SK-N-SH (cell line): ENCODE results near the gene ICE1. TPM values are rescaled to one million over a fixed set of nuclear protein-coding genes. Genes with fewer than 3 reads are reported as not detected.

ENCODE experiments used
- CTCF ChIA-PET: fragments of 300-600, 350-600 bp; formaldehyde crosslinking; extraction: SDS; loops from one replicate; lab custom pipeline; 2021; lab: Yijun Ruan, JAX
- POLR2A ChIA-PET: fragments of 350-600 bp; sonication (Branson Sonifier 250); formaldehyde crosslinking; extraction: SDS; loops from one replicate; lab custom pipeline; 2020; ENCODE audit warnings: antibody characterized with exemption, inconsistent platforms; lab: Yijun Ruan, JAX
- DNase-seq: peaks from one replicate; pipeline ENCODE4 v3.0.0; 2012
- H2AFZ ChIP-seq: fragments of 200-600 bp; sonication (generic); 2 replicates; pipeline ENCODE4 v1.8.1; 2016; ENCODE audit warnings: antibody characterized with exemption, mild to moderate bottlenecking, low read depth
- H3F3A ChIP-seq: fragments of 200-600 bp; sonication (generic); replicated peaks from 2 replicates; pipeline ENCODE3; 2016; ENCODE audit warnings: antibody characterized with exemption, mild to moderate bottlenecking; ENCODE audit not compliant: insufficient read depth
- H3K27ac ChIP-seq, 2 experiments: fragments of 200-500 bp in 1 of 2; fragments of 200-600 bp in 1 of 2; sonication (Bioruptor generic) in 1 of 2; sonication (generic), shearing (Covaris generic) in 1 of 2; 2 replicates each; pipeline versions ENCODE4 v1.5.1 to v1.6.1; 2014 to 2016; ENCODE audit warnings: low read depth in 2 of 2, inconsistent platforms in 1 of 2, low read length in 1 of 2, mild to moderate bottlenecking in 1 of 2, mixed read lengths in 1 of 2
- H3K27me3 ChIP-seq: fragments of 200-600 bp; sonication (generic), shearing (Covaris generic); 2 replicates; pipeline ENCODE4 v1.6.1; 2016; ENCODE audit warnings: mixed run types; ENCODE audit not compliant: insufficient read depth
- H3K36me3 ChIP-seq, 2 experiments: fragments of 200-500 bp in 1 of 2; fragments of 200-600 bp in 1 of 2; sonication (Bioruptor generic) in 1 of 2; sonication (generic) in 1 of 2; replicated peaks in 1 of 2; 2 replicates each; pipeline versions ENCODE3 to v1.5.1; 2014 to 2016; ENCODE audit warnings: low read length in 1 of 2, mild to moderate bottlenecking in 1 of 2; ENCODE audit not compliant: insufficient read depth in 2 of 2, control insufficient read depth in 1 of 2
- H3K4me1 ChIP-seq, 2 experiments: fragments of 200-500 bp in 1 of 2; fragments of 200-600 bp in 1 of 2; sonication (Bioruptor generic) in 1 of 2; sonication (generic), shearing (Covaris generic) in 1 of 2; 2 replicates each; pipeline versions ENCODE4 v1.5.1 to v1.6.1; 2014 to 2016; ENCODE audit warnings: low read depth in 1 of 2, low read length in 1 of 2, mixed run types in 1 of 2; ENCODE audit not compliant: insufficient read depth in 2 of 2, control insufficient read depth in 1 of 2
- H3K4me2 ChIP-seq: fragments of 200-600 bp; sonication (generic), shearing (Covaris generic); 2 replicates; pipeline ENCODE4 v1.6.1; 2017; ENCODE audit warnings: mixed run types
- H3K4me3 ChIP-seq, 2 experiments: fragments of 200-500 bp in 1 of 2; fragments of 200-600 bp in 1 of 2; sonication (Bioruptor generic) in 1 of 2; sonication (generic), shearing (Covaris generic) in 1 of 2; 2 replicates each; pipeline versions ENCODE4 v1.5.1 to v1.8.1; 2014 to 2016; ENCODE audit warnings: low read depth in 2 of 2, inconsistent platforms in 1 of 2, low read length in 1 of 2, mild to moderate bottlenecking in 1 of 2, mixed read lengths in 1 of 2, moderate library complexity in 1 of 2
- H3K79me2 ChIP-seq: fragments of 200-600 bp; sonication (generic); 2 replicates; pipeline ENCODE4 v1.8.1; 2017; ENCODE audit warnings: mild to moderate bottlenecking; ENCODE audit not compliant: insufficient read depth
- H3K9ac ChIP-seq: fragments of 200-600 bp; sonication (generic); 2 replicates; pipeline ENCODE4 v1.6.1; 2017; ENCODE audit warnings: mixed run types
- H3K9me2 ChIP-seq: fragments of 200-600 bp; sonication (generic); 2 replicates; pipeline ENCODE4 v1.6.1; 2017; ENCODE audit warnings: mixed run types
- H3K9me3 ChIP-seq: fragments of 200-600 bp; sonication (generic); 2 replicates; pipeline ENCODE4 v1.6.1; 2017; ENCODE audit warnings: mixed run types, mild to moderate bottlenecking, moderate library complexity
- H4K20me1 ChIP-seq: fragments of 200-600 bp; sonication (generic); 2 replicates; pipeline ENCODE4 v1.6.1; 2017; ENCODE audit warnings: mild to moderate bottlenecking, mixed run types; ENCODE audit not compliant: insufficient read depth
- CHD2 ChIP-seq: fragments of 150-350 bp; IDR thresholded peaks from 2 replicates; pipeline ENCODE4 v1.6.1; 2018; ENCODE audit warnings: low read length; ENCODE audit not compliant: partially characterized antibody
- EP300 ChIP-seq, 2 experiments: IDR thresholded peaks; 2 replicates each; pipeline versions ENCODE4 v1.4.0 to v1.6.1; 2012; ENCODE audit warnings: borderline replicate concordance in 1 of 2, low read depth in 1 of 2, low read length in 1 of 2
- FOSL2 ChIP-seq: IDR thresholded peaks from 2 replicates; pipeline ENCODE4 v1.4.0; 2012; ENCODE audit warnings: low read depth, mild to moderate bottlenecking, moderate library complexity, borderline replicate concordance
- GATA2 ChIP-seq: sonication (generic); formaldehyde crosslinking; IDR thresholded peaks from 2 replicates; pipeline ENCODE4 v1.5.0; 2020; ENCODE audit warnings: mild to moderate bottlenecking, missing genetic modification reagents
- MXI1 ChIP-seq: IDR thresholded peaks from 2 replicates; pipeline ENCODE4 v1.6.1; 2012; ENCODE audit warnings: mild to moderate bottlenecking, low read depth, low read length, improper control_type of control experiment
- NFIC ChIP-seq: IDR thresholded peaks from 2 replicates; pipeline ENCODE4 v1.4.0; 2012; ENCODE audit warnings: borderline replicate concordance
- NRF1 ChIP-seq: IDR thresholded peaks from 2 replicates; pipeline ENCODE4 v1.6.1; 2012; ENCODE audit warnings: low read depth, mild to moderate bottlenecking, low read length
- RFX5 ChIP-seq: IDR thresholded peaks from 2 replicates; pipeline ENCODE4 v1.6.1; 2012; ENCODE audit warnings: mild to moderate bottlenecking, improper control_type of control experiment, low read length
- RXRA ChIP-seq: IDR thresholded peaks from 2 replicates; pipeline ENCODE4 v1.4.0; 2012; ENCODE audit warnings: low read depth, mild to moderate bottlenecking, borderline replicate concordance
- TAF1 ChIP-seq: IDR thresholded peaks from 2 replicates; pipeline ENCODE4 v1.6.1; 2012; ENCODE audit warnings: low read depth, mild to moderate bottlenecking, low read length, moderate library complexity, borderline replicate concordance
- TEAD4 ChIP-seq: IDR thresholded peaks from 2 replicates; pipeline ENCODE4 v1.4.0; 2012; ENCODE audit warnings: mild to moderate bottlenecking, borderline replicate concordance; ENCODE audit not compliant: insufficient read depth
- WGBS: methylation state at CpG from one replicate; pipeline ENCODE4 v1.1.6; 2017; ENCODE audit warnings: low lambda C conversion rate; 5-methylcytosine and 5-hydroxymethylcytosine counted together
- polyA plus RNA-seq, 3 experiments: library from polyadenylated mRNA; depleted of rRNA; stranded (reverse); fragments of >200 nt; gene quantifications; 2 replicates each; pipeline ENCODE4 v1.2.3, GENCODE V29; 2012
- TF ChIP-seq, protein P1 (sequence below): fragments of 150-350 bp; IDR thresholded peaks from 2 replicates; pipeline ENCODE4 v1.6.1; 2016; ENCODE audit warnings: mild to moderate bottlenecking, low read depth, low read length
- TF ChIP-seq, protein P2 (sequence below): IDR thresholded peaks from 2 replicates; pipeline ENCODE4 v1.6.1; 2012; ENCODE audit warnings: mild to moderate bottlenecking, low read depth, low read length, moderate library complexity
- TF ChIP-seq, protein P3 (sequence below): fragments of 200-600 bp; sonication (generic); IDR thresholded peaks from 2 replicates; pipeline ENCODE4 v1.6.1; 2017; ENCODE audit warnings: antibody characterized with exemption, mild to moderate bottlenecking, moderate library complexity
- TF ChIP-seq, protein P4 (sequence below): IDR thresholded peaks from 2 replicates; pipeline ENCODE4 v1.4.0; 2012; ENCODE audit warnings: low read depth, borderline replicate concordance
- TF ChIP-seq, protein P5 (sequence below): fragments of 150-350 bp; IDR thresholded peaks from 2 replicates; pipeline ENCODE4 v1.6.1; 2017; ENCODE audit warnings: antibody characterized with exemption, low read length, low read depth, borderline replicate concordance

Gene ICE1
- polyA plus RNA-seq, 1 of the 3 experiments (the other 2 are of a cell fraction) = 9.4 TPM

DNA sequence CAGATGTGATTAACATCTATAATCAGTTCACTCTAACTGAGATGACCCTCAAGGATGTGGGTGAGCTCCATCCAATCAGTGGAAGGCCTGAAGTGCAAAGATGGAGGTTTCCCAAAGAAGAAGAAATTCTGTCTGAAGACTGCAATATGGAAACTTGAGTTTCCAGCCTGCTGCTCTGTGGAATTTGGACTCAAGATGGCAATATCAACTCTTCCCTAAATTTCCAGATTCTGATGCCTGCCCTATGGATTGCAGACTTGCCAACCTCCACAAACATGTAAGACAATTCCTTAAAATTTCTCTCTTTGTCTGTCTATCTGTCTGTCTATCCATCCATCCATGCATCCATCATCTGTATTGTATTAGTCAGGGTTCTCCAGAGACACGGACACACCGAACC is 85.9 kb downstream of the ICE1 start:
- no peaks in the 10 kb centered on the region for H3K9me3 ChIP-seq
- H3F3A ChIP-seq = no peaks in the 10 kb centered on the region
- WGBS = 36% methylated on average over 2 of the region's 2 CpGs
- H3K4me2 ChIP-seq = no peak overlapping the region
- H3K4me1 ChIP-seq = peaks cover 0 to 22% of the 10 kb centered on the region in 2 experiments; a peak in 2 of 4 replicates
- TF ChIP-seq, protein P1, sequence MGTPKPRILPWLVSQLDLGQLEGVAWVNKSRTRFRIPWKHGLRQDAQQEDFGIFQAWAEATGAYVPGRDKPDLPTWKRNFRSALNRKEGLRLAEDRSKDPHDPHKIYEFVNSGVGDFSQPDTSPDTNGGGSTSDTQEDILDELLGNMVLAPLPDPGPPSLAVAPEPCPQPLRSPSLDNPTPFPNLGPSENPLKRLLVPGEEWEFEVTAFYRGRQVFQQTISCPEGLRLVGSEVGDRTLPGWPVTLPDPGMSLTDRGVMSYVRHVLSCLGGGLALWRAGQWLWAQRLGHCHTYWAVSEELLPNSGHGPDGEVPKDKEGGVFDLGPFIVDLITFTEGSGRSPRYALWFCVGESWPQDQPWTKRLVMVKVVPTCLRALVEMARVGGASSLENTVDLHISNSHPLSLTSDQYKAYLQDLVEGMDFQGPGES = no peak
- TF ChIP-seq, all 33 proteins: peak for 0
- H2AFZ ChIP-seq = no peak overlapping the region
- no peaks in the 10 kb centered on the region for H3K36me3 ChIP-seq
- no peak overlapping the region; a peak in 1 of 4 replicates for H3K27ac ChIP-seq
- H3K9ac ChIP-seq = no peak overlapping the region
- H3K4me3 ChIP-seq = no peak overlapping the region
- no peaks in the 10 kb centered on the region for H4K20me1 ChIP-seq
- ChIA-PET CTCF (interaction anchor here (0.7 to 3.0 kb wide), 2 partner anchors 11 to 694 kb away, joined by 3 to 13 read pairs; no protein-coding TSS in a partner anchor), POLR2A (no interaction called here)
- no peaks in the 10 kb centered on the region for H3K79me2 ChIP-seq
- no peaks in the 10 kb centered on the region for H3K9me2 ChIP-seq
- H3K27me3 ChIP-seq = no peaks in the 10 kb centered on the region
- no peak for DNase-seq

DNA sequence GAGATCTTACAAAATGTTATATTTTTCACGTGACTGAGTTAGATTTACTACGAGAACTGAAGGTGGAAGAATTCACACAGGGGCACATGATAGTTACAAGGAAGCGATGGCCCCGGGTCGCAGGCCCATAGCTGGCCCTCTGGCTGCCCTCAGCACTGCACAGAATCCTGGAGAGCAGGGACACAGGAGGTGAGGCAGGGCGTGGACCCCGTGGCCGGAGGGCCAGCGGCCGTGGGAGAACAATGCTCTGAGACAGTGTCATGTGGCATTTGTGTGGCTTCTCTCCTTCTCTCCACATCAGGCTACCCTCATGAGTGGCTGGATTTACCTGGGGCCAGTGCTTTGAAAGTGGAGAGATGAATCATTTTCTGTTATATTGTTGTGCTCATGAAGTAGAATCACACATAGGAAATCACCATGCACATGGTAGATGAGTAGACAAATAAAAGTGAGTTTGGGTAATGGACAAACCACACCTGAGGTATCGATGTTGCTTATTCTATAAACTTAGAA is 89.5 kb downstream of the ICE1 start:
- no peaks in the 10 kb centered on the region for H3K36me3 ChIP-seq
- peak overlapping the region in 1 of 2 experiments; percentile 99; a peak in 2 of 4 replicates for H3K27ac ChIP-seq
- no peak overlapping the region for H3K9ac ChIP-seq
- peaks cover 0 to 23% of the 10 kb centered on the region in 2 experiments; a peak in 2 of 4 replicates for H3K4me1 ChIP-seq
- no peak overlapping the region for H2AFZ ChIP-seq
- no peaks in the 10 kb centered on the region for H3K9me2 ChIP-seq
- no peaks in the 10 kb centered on the region for H3K79me2 ChIP-seq
- no peaks in the 10 kb centered on the region for H4K20me1 ChIP-seq
- 57% methylated on average over 5 of the region's 11 CpGs for WGBS
- no peaks in the 10 kb centered on the region for H3K9me3 ChIP-seq
- no peak overlapping the region for H3K4me2 ChIP-seq
- H3K27me3 ChIP-seq = no peaks in the 10 kb centered on the region
- DNase-seq = peak; percentile 32
- H3F3A ChIP-seq = no peaks in the 10 kb centered on the region
- ChIA-PET CTCF (interaction anchor here (0.9 to 2.1 kb wide), 3 partner anchors 15 to 105 kb away, joined by 4 to 11 read pairs (median 5); no protein-coding TSS in a partner anchor), POLR2A (interaction anchor here (0.9 to 2.1 kb wide), 3 partner anchors 12 to 179 kb away, joined by 3 to 9 read pairs (median 5); no protein-coding TSS in a partner anchor)
- H3K4me3 ChIP-seq = no peak overlapping the region
- no peak for TF ChIP-seq TAF1
- TF ChIP-seq CHD2 = no peak
- TF ChIP-seq RFX5 = no peak
- TF ChIP-seq NRF1 = no peak
- no peak for TF ChIP-seq NFIC
- no peak for TF ChIP-seq RXRA
- TF ChIP-seq GATA2 (CRISPR knock-in tag) = no peak
- TF ChIP-seq FOSL2 = no peak
- TF ChIP-seq, protein P2, sequence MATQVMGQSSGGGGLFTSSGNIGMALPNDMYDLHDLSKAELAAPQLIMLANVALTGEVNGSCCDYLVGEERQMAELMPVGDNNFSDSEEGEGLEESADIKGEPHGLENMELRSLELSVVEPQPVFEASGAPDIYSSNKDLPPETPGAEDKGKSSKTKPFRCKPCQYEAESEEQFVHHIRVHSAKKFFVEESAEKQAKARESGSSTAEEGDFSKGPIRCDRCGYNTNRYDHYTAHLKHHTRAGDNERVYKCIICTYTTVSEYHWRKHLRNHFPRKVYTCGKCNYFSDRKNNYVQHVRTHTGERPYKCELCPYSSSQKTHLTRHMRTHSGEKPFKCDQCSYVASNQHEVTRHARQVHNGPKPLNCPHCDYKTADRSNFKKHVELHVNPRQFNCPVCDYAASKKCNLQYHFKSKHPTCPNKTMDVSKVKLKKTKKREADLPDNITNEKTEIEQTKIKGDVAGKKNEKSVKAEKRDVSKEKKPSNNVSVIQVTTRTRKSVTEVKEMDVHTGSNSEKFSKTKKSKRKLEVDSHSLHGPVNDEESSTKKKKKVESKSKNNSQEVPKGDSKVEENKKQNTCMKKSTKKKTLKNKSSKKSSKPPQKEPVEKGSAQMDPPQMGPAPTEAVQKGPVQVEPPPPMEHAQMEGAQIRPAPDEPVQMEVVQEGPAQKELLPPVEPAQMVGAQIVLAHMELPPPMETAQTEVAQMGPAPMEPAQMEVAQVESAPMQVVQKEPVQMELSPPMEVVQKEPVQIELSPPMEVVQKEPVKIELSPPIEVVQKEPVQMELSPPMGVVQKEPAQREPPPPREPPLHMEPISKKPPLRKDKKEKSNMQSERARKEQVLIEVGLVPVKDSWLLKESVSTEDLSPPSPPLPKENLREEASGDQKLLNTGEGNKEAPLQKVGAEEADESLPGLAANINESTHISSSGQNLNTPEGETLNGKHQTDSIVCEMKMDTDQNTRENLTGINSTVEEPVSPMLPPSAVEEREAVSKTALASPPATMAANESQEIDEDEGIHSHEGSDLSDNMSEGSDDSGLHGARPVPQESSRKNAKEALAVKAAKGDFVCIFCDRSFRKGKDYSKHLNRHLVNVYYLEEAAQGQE = no peak
- no peak for TF ChIP-seq EP300 (IDR thresholded peaks at IDR 0.05; ENCODE audit: borderline replicate concordance in 1 of 2, low read depth in 1 of 2, low read length in 1 of 2)
- TF ChIP-seq, protein P3, sequence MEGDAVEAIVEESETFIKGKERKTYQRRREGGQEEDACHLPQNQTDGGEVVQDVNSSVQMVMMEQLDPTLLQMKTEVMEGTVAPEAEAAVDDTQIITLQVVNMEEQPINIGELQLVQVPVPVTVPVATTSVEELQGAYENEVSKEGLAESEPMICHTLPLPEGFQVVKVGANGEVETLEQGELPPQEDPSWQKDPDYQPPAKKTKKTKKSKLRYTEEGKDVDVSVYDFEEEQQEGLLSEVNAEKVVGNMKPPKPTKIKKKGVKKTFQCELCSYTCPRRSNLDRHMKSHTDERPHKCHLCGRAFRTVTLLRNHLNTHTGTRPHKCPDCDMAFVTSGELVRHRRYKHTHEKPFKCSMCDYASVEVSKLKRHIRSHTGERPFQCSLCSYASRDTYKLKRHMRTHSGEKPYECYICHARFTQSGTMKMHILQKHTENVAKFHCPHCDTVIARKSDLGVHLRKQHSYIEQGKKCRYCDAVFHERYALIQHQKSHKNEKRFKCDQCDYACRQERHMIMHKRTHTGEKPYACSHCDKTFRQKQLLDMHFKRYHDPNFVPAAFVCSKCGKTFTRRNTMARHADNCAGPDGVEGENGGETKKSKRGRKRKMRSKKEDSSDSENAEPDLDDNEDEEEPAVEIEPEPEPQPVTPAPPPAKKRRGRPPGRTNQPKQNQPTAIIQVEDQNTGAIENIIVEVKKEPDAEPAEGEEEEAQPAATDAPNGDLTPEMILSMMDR = no peak
- TF ChIP-seq, protein P4, sequence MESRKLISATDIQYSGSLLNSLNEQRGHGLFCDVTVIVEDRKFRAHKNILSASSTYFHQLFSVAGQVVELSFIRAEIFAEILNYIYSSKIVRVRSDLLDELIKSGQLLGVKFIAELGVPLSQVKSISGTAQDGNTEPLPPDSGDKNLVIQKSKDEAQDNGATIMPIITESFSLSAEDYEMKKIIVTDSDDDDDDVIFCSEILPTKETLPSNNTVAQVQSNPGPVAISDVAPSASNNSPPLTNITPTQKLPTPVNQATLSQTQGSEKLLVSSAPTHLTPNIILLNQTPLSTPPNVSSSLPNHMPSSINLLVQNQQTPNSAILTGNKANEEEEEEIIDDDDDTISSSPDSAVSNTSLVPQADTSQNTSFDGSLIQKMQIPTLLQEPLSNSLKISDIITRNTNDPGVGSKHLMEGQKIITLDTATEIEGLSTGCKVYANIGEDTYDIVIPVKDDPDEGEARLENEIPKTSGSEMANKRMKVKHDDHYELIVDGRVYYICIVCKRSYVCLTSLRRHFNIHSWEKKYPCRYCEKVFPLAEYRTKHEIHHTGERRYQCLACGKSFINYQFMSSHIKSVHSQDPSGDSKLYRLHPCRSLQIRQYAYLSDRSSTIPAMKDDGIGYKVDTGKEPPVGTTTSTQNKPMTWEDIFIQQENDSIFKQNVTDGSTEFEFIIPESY = no peak
- no peak for TF ChIP-seq TEAD4
- TF ChIP-seq, protein P5, sequence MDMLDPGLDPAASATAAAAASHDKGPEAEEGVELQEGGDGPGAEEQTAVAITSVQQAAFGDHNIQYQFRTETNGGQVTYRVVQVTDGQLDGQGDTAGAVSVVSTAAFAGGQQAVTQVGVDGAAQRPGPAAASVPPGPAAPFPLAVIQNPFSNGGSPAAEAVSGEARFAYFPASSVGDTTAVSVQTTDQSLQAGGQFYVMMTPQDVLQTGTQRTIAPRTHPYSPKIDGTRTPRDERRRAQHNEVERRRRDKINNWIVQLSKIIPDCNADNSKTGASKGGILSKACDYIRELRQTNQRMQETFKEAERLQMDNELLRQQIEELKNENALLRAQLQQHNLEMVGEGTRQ = no peak
- TF ChIP-seq MXI1 = no peak
